Measurements from ENCODE around the gene WDR37. TPM values are rescaled to one million over a fixed set of nuclear protein-coding genes. Genes with fewer than 3 reads are reported as not detected.

WDR37 gene
- total and polyA plus RNA-seq, 10 of the 15 experiments (the other 5 are each of a cell fraction or from before 2014, with no cell fraction given) = 1.9 to 11.1 (median 7.1) TPM

GRCh38 chr10:1102831-1103230 is 46.6 kb downstream of the WDR37 start:
- SMC1A ChIA-PET (ENCODE audit: uncharacterized antibody, unreplicated experiment) = no interaction called here
- FAIRE-seq (no peak), ATAC-seq (no peak), DNase-seq (ENCODE audit: low read depth, low spot score) (no peak)
- no TSS peak for BruUV-seq (replicated peaks)
- Histone ChIP-seq H3K36me3 (ENCODE audit: control insufficient read depth in 2 of 2, insufficient read depth in 2 of 2, low read length in 1 of 2) (peaks cover 17 to 19% of the 10 kb centered on the region in 2 experiments; a peak in 3 of 4 replicates), H4K20me1 (ENCODE audit: control insufficient read depth, insufficient read depth) (no peaks in the 10 kb centered on the region), H2AFZ (ENCODE audit: control insufficient read depth, low read depth, low read length) (no peak overlapping the region), H3K4me3 (no peak overlapping the region), H3K4me2 (ENCODE audit: control insufficient read depth, insufficient read depth) (no peak overlapping the region), H3K27me3 (replicated peaks in 1 of 2; ENCODE audit: control insufficient read depth in 2 of 2, insufficient read depth in 2 of 2, low read length in 1 of 2) (no peaks in the 10 kb centered on the region), H3K27ac (ENCODE audit: control insufficient read depth, insufficient read depth) (no peak overlapping the region), H3K79me2 (ENCODE audit: control insufficient read depth, insufficient read depth, low read length) (no peaks in the 10 kb centered on the region), H3K4me1 (ENCODE audit: control insufficient read depth, insufficient read depth, low read length) (no peaks in the 10 kb centered on the region), H3K9ac (ENCODE audit: control insufficient read depth, insufficient read depth, low read length) (no peak overlapping the region), H3K9me3 (replicated peaks; ENCODE audit: control insufficient read depth, insufficient read depth, low read length) (no peaks in the 10 kb centered on the region)
- RAD21 ChIA-PET (ENCODE audit: unreplicated experiment) = no interaction called here
- TF ChIP-seq JUNB (IDR thresholded peaks at IDR 0.05) (no peak), E2F8 (IDR thresholded peaks at IDR 0.05; ENCODE audit: low read depth, partially characterized antibody) (no peak), CBX5 (IDR thresholded peaks at IDR 0.05; ENCODE audit: low read depth) (no peak), RFX5 (IDR thresholded peaks at IDR 0.05; ENCODE audit: low read depth, low read length) (no peak), IKZF2 (IDR thresholded peaks at IDR 0.05) (no peak), CHD4 (IDR thresholded peaks at IDR 0.05) (no peak), STAT3 (IDR thresholded peaks at IDR 0.05; ENCODE audit: low read depth, low read length) (no peak), ZNF384 (IDR thresholded peaks at IDR 0.05; ENCODE audit: borderline replicate concordance, low read depth, low read length) (no peak), CEBPZ (IDR thresholded peaks at IDR 0.05; ENCODE audit: low read depth, low read length) (no peak), POU2F2 (IDR thresholded peaks at IDR 0.05; ENCODE audit: borderline replicate concordance, low read depth, low read length) (no peak)
- 100% methylated on average over 2 of the region's 2 CpGs for WGBS (ENCODE audit: insufficient coverage, insufficient replicate concordance, low lambda C conversion rate, missing lambda C conversion rate)
- POLR2A ChIA-PET = no interaction called here
- in situ Hi-C loops (cut with MboI) (no loop called here), intact Hi-C loops (cut with micrococcal nuclease; ENCODE audit: unreplicated experiment) (no loop called here)
- CTCF ChIA-PET = no interaction called here

Measured in GM12878 (cell line).